Stimulated activated CD4-positive, alpha-beta T cell treated with anti-CD3 and anti-CD28 coated beads, Interleukin-4, amount 100 ng/mL, for 48 hours (primary cell): ENCODE measurements around the gene ARRDC1.

ENCODE experiments used
- DNase-seq, 2 donors: peaks; one replicate each; pipeline ENCODE4 v3.0.0-alpha.2; 2020; ENCODE audit warnings: low read depth in 2 of 2

Gene ARRDC1

DNA sequence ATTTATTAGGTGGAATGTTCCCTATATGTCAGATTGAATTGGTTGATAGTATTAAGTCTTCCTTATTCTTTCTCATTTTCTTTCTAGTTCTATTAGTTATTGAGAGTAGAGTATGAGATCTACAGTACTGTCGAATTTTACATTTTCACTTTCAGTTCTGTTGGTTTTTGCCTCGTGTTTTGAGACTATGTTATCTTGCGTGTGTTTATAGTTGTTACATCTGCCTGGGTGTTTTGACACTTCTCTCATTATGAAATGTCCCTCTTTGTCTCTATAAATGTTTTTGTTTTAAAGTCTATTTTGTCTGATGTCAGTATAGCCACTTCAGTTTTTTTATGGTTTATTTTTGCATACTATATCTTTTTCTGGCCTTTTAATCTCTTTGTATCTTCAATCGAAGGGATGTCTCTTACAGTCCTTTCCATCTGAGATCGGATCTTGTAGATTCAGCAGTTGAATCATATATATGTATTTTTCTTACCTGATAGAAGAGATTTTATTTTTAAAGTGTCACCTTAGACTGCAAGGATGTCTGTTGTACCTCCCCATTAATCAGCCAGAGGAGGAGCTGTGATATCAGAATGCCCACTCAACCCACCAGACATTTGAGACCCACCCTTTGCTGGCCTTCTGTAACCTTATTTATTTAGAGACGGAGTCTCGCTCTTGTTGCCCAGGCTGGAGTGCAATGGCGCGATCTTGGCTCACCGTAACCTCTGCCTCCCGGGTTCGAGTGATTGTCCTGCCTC lies 34.0 kb downstream of the ARRDC1 start:
- DNase-seq, result no peak

DNA sequence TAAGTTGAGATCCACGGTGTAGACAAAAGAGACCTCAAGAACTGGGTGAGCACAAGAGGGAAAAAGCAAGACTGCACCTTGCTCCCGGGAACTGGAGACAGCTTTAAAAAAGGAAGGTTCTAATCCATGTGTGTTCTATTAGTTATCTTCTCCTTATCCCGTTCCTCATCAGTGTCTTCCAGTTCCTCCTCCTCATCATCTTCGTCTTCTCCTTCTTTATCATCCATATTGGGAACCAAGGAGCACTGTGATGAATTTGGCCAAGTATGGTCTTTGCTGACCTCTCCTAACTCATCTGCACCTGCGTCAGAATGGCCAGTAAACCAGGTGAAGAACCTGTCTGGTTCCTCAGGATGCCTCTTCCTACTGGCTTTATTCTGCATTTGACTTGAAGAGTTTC lies 35.4 kb downstream of the ARRDC1 start:
- no peak for DNase-seq

DNA sequence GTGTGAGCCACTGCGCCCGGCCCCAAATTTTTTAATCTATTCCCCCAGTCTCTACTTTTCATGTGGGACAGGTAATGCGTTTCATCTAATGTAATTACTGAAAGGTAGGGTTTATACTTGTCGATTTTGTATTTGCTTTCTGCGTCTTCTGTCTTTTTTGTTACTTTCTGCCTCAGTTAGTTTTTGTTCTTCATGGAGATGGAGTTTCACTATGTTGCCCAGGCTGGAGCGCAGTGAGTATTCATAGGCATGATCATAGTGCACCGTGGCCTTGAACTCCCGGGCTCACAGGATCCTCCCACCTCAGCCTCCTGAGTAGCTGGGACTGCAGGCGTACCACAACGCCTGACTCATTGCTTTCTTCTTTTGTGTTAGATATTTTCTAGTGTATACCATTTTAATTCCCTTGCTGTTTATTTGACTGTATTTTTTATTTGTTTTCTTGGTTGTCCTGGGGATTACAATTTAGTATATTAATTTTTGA lies 36.7 kb downstream of the ARRDC1 start:
- DNase-seq, result no peak

DNA sequence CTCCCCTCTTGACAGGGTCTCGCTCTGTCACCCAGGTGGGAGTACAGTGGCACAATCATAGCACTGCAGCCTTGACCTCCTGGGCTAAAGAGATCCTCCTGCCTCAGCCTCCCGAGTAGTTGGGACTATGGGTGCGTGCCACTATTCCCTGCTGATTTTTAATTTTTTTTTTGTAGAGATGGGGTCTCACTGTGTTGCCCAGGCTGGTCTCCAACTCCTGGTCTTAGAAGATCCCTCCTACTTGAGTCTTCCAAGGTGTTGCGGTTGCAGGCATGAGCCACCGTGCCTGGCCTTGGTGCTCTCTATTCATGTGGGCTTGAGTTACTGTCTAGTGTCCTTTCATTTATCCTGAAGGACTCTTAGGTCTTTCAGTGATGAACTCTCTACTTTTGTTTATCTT lies 37.4 kb downstream of the ARRDC1 start:
- DNase-seq, result no peak

DNA sequence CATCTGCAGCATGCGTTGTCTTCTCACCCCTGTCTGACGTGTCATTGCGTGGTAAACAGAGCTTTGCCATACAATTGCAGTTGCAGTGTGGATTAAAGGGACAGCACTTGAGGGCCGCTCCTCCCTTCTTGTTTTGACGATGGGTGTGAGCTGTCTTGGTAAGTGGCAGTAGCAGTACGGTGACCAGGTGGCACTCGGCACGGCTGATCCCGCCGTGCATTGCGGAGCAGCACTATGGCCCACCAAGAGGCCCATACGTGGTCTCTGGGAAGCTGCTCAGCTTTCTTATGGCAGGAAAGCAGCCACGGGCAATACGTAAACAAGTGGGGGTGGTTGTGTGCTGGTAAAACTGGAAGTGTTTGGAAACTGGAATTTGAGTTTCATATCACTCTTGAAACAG lies 38.4 kb downstream of the ARRDC1 start:
- DNase-seq, result no peak

DNA sequence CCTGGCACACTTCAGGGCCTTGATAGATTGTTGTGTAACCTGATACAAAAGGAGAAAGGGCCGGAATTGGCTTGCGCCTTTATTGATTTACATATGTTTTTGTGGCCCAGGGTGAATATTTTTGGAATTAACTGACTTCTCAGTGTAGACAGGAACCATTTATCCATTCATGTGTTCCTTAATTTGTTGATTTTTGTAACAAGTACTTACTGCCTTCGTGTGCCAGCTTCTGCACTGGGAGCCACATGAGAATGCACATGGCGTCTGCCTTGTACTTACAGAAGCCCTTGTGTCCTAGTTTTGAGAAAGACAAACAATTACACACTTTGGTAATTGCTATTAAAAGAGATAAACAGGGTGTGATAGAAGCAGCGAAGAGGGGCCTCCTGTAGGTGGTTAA lies 39.7 kb downstream of the ARRDC1 start:
- DNase-seq, result no peak

DNA sequence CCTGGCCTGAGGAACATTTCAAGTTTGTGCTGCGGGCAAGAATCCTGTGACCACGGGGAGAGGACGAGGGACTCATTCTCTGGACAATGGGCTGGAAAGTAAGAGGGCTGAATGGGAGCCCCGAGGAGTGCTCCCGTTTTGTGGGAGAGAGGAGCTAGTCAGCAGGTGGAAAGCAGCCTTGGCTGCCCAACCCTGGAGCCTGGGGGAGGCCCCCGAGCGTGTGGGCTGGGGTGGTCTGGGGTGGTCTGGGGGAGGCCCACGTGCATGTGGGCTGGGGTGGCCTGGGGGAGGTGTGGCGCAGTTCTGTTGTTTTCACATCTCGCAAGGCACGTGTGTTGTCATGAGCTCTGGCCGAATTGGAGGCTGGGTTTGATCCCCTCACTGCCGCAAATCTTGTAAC lies 40.9 kb downstream of the ARRDC1 start:
- DNase-seq, result no peak

DNA sequence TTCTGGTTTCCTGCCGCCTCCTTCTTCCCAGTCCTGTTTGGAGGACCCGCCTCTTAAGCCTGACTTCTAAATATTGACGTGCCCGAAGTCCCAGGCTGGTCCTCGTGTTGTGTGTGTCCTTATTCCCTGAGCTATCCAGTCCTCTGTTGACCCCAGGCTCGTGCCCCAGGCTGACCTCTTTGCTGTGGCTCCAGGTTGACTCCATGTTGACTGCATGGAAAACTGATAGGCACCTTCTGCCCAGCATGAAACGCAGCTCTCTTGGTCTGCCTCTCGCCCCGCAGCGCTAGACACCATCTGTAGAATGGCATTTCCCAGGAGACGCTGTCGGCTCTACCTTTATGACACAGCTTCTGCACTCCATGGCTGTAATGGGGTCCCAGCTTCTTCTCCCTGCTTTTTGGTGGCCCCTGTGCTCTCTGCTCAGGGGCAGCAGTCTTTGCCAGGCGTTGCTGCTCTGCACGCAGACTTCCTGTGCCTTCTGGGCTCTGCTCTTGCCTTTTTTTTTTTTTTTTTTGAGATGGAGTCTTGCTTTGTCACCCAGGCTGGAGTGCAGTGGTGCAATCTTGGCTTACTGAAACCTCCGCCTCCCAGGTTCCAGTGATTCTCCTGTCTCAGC lies 41.7 kb downstream of the ARRDC1 start:
- DNase-seq, result no peak

DNA sequence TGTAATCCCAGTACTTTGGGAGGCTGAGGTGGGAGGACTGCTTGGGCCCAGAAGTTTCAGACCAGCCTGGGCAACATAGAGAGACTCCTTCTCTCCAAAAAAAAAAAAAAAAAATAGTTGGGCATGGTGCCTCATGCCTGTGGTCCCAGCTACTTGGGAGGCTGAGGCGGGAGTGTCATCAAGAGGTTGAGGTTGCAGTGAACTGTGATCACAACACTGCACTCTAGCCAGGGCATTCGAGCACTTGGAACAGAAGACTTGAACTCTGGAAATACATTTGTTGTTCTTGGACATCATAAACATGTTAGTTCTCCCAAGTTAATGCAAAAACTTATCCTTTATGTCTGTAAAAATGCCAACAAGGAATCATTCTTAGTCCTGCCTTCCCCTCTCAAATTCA lies 42.9 kb downstream of the ARRDC1 start:
- no peak for DNase-seq

DNA sequence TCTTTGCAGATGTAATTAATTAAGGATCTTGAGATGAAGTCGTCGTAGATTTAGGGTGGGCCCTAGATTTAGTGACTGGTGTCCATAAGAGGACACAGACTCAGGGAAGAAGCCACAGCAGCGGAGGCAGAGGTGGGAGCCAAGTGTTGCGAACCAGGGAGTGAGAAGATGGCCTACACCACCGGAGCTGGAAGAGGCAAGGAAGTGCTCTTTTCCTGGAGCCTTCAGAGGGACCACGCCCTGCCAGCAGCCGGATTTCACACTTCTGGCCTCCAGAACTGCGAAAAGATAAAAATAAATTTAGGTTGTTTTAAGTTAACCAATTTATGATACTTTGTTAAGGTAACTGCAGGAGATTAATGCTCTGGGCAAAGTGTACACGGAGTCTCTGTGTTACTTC lies 44.1 kb downstream of the ARRDC1 start:
- no peak for DNase-seq

DNA sequence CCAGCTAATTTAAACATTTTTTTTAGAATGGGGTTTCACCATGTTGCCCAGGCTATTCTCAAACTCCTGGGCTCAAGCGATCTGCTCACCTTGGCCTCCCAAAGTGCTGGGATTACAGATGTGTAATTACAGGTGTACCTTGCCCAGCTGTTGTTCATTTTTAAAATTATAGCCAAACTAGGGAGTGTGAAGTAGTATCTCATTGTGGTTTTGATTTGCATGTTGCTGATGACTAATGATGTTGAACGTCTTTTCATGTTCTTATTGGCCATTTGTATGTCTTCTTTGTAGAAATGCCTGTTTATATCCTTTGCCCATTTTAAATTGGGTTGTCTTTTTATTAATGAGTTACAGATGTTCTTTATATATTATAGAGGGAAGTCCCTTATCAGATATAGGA lies 44.8 kb downstream of the ARRDC1 start:
- DNase-seq, result no peak

DNA sequence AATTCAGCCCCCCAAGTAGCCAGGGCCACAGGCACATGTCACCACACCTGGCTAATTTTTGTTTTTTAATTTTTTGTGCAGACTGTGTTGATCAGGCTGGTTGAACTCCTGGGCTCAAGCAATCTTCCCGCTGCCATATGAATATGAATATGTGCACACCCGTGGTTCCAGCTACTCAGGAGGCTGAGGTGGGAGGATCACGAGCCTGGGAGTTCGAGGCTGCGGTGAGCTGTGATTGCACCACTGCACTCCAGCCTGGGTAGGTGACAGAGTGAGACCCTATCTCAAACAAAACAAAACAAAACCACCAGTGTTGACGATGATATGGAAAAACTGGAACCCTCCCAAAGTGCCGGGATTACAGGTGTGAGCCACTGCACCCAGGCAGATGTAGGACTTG lies 45.3 kb downstream of the ARRDC1 start:
- DNase-seq, result no peak

DNA sequence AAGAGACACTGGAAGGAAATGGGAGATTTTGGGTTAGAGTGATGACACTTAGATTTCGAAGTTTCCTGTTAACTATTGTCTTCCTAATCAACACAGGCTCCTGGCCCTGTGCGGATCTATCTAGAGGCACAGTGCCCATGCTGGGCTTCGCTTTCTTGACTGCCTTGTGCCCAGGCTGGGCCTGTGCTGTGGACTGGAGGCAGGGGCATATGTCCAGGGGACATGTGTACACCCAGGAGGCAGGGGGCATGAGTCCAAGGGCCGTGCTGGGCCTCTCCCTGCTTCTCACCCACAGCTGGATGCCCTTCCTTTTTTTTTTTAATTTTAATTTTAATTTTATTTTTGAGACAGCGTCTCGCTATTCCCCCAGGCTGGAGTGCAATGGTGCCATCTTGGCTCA lies 50.9 kb downstream of the ARRDC1 start:
- DNase-seq, result no peak

DNA sequence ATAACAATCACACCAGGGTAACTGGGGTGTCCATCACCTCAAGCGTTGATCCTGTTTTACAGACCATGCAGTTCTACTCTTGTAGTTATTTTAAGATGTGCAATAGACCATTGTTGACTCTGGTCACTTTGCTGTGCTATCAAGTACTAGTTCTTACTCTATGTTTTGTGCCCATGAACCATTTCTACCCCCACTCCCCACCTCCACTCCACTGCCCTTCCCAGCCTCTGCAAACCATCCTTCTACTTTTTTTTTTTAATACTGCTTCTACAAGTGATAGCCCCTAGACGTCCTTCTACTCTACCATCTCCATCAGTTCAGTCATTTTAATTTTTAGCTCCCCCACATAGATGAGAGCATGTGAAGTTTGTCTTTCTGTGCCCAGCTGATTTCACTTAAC lies 52.1 kb downstream of the ARRDC1 start:
- no peak for DNase-seq

DNA sequence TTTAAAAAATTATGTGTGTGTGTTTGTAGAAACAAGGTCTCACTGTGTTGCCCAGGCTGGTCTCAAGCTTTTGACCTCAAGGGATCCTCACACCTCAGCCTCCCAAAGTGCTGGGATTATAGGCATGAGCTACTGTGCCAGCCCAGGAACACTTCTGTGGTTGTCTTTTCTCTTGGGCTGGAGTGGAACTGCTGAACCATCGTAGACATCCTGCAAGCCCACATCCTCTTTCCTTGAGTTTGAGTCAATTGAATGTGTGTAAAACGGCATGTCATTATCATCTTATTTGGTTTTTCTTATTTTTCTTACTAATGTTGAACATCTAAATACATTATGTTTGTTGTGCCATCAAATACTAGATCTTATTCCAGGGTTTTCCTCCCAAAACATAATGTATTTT lies 53.3 kb downstream of the ARRDC1 start:
- no peak for DNase-seq

DNA sequence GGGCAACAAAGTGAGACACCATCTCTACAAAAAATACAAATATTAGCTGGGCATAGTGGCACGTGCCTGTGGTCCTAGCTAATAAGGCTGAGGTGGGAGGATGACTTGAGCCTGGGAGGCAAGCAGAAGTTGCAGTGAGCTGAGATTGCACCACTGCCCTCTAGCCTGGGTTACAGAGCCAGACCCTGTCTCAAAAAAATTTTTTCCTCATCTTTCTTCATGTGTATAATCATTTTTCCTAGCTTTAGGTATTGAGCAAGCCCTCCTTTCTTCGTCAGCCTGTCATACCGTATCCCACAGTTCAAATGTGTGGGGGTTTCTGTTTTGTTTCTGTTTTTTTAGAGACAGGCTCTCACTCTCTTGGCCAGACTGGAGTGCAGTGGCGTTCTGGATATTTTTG lies 54.7 kb downstream of the ARRDC1 start:
- DNase-seq, result no peak

DNA sequence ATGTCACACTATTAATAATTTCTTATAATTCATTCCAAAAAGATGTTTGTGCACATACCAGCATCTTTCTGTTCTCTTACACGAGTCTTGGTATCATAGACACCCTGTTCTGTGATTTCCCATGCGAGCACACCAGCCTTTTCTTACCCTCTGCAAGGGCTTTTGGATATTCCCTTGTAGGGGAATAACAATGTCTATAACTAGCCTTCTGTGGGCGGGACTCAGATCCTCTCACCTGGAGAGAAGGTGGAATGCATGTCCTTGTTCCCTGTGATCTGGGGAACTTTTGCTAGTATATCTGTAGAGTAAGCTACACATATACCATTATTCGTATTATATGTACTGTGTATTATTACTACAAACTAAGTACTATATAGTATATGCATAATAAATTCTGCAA lies 58.1 kb downstream of the ARRDC1 start:
- no peak for DNase-seq

DNA sequence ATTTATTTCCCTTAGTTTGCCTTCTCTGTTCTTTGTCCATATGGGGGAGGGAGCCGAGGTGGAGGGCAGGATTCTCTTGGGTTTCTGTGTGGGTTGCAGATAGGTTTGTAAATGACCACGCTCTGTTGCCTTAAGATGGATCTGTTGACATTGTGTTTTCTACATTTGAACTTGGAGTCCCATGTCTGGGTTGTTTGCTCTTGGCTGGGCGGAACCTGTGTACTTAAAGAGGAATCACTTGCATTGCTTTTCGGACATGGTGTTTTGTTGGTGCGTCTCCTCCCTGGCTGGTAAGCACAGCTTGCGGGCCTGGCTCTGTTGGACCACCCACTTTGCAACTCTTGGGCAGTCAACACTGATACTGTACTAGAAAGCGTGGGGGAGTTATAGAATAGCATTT lies 59.2 kb downstream of the ARRDC1 start:
- no peak for DNase-seq
